Peyer's patch (tissue), 4 donors: ENCODE results near the gene RBM44. TPM values are rescaled to one million over a fixed set of nuclear protein-coding genes. Genes with fewer than 3 reads are reported as not detected.

ENCODE experiments used
- DNase-seq, 3 donors: peaks; one replicate each; pipeline ENCODE4 v3.0.0-alpha.2; 2017 to 2019
- H3K27ac ChIP-seq, 4 donors: fragments of 200-600 bp; sonication (generic); one replicate each; pipeline ENCODE4 v1.5.1; 2016 to 2019
- H3K27me3 ChIP-seq, 2 donors: fragments of 200-600 bp; sonication (generic); one replicate each; pipeline ENCODE4 v1.5.1; 2019
- H3K36me3 ChIP-seq, 3 donors: fragments of 200-600 bp; sonication (generic); one replicate each; pipeline ENCODE4 v1.5.1; 2016 to 2019
- H3K4me1 ChIP-seq, 4 donors: fragments of 200-600 bp; sonication (generic); one replicate each; pipeline ENCODE4 v1.5.1; 2016 to 2019
- H3K4me3 ChIP-seq, 4 donors: fragments of 200-600 bp; sonication (generic); 1 replicate in 3 of 4; 2 replicates in 1 of 4; pipeline ENCODE4 v1.5.1; 2016 to 2019; ENCODE audit warnings: mild to moderate bottlenecking in 1 of 4
- H3K9me3 ChIP-seq, 4 donors: fragments of 200-600 bp; sonication (generic); one replicate each; pipeline ENCODE4 v1.5.1; 2016 to 2019; ENCODE audit warnings: mild to moderate bottlenecking in 1 of 4
- POLR2A ChIP-seq, 2 donors: fragments of 450-650 bp; IDR thresholded peaks; one replicate each; pipeline ENCODE4 v1.5.1; 2017; ENCODE audit warnings: antibody characterized with exemption in 2 of 2, mild to moderate bottlenecking in 2 of 2, moderate library complexity in 2 of 2
- total RNA-seq, 4 donors: library from RNA; depleted of rRNA; stranded (reverse); fragments of >200 nt; gene quantifications; one replicate each; pipeline ENCODE4 v1.1.0, GENCODE V29; 2016
- TF ChIP-seq, protein P1 (sequence below), 6 experiments: fragments of 450-650 bp in 4 of 6; fragments of 200-600 bp in 2 of 6; sonication (generic) in 1 of 6; IDR thresholded peaks; one replicate each; pipeline ENCODE4 v1.5.1; 2017 to 2019; ENCODE audit warnings: antibody characterized with exemption in 6 of 6, mild to moderate bottlenecking in 3 of 6, moderate library complexity in 1 of 6

RBM44 gene
- total RNA-seq, 4 donors from 2014 or later, result 0.38 to 2.5 (median 1.4) TPM

DNA sequence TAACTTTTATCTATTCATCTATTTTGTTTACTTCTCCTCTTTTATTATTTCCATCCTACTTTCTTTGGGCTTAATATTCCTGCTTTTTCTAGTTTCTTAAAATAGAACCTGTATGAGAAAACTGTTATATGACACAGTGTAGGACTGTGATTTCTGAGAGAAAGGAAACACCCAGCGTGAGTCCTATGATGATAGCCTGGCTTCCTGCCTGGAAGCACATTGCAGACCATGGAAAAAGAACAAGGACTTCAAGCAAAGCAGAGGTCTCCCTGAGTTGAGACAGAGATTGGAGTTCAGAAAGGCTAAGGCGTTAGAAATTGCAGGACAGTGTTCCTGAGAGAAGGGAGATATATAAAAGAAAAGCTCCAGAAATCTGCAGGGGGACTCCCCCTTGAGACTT, 7.8 kb downstream of the RBM44 start:
- TF ChIP-seq, protein P1, sequence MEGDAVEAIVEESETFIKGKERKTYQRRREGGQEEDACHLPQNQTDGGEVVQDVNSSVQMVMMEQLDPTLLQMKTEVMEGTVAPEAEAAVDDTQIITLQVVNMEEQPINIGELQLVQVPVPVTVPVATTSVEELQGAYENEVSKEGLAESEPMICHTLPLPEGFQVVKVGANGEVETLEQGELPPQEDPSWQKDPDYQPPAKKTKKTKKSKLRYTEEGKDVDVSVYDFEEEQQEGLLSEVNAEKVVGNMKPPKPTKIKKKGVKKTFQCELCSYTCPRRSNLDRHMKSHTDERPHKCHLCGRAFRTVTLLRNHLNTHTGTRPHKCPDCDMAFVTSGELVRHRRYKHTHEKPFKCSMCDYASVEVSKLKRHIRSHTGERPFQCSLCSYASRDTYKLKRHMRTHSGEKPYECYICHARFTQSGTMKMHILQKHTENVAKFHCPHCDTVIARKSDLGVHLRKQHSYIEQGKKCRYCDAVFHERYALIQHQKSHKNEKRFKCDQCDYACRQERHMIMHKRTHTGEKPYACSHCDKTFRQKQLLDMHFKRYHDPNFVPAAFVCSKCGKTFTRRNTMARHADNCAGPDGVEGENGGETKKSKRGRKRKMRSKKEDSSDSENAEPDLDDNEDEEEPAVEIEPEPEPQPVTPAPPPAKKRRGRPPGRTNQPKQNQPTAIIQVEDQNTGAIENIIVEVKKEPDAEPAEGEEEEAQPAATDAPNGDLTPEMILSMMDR (IDR thresholded peaks at IDR 0.05), result no peak
- TF ChIP-seq POLR2A (IDR thresholded peaks at IDR 0.05), result no peak
- DNase-seq, result no peak
- Histone ChIP-seq H3K4me3 (no peak overlapping the region), H3K9me3 (no peaks in the 10 kb centered on the region), H3K27ac (no peak overlapping the region), H3K36me3 (no peaks in the 10 kb centered on the region), H3K27me3 (no peaks in the 10 kb centered on the region), H3K4me1 (no peaks in the 10 kb centered on the region)

DNA sequence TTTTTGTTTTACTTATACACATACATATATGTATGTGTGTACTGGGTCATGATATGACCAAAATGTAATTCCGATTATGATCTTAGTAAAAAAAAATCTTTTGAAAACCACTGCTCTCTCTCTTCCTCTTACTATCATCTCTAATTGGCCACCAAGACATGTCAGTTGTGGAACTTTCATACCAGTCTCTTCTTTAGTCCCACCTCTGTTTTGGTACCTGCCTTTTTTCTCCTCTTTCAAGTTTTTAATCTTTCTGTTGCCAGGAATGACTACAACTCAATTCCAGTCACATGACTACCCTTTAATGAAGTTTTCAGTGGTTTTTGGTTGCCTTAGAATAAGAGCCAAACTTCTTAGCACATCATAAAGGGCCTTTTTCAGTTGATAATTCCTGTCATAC, 17.1 kb downstream of the RBM44 start:
- H3K4me3 ChIP-seq, result no peak overlapping the region
- H3K27me3 ChIP-seq, result no peaks in the 10 kb centered on the region
- no peaks in the 10 kb centered on the region for H3K4me1 ChIP-seq
- no peaks in the 10 kb centered on the region for H3K36me3 ChIP-seq
- no peaks in the 10 kb centered on the region for H3K9me3 ChIP-seq
- DNase-seq, result no peak
- no peak for TF ChIP-seq POLR2A (IDR thresholded peaks at IDR 0.05)
- TF ChIP-seq, protein P1 (IDR thresholded peaks at IDR 0.05), result no peak
- H3K27ac ChIP-seq, result no peak overlapping the region

DNA sequence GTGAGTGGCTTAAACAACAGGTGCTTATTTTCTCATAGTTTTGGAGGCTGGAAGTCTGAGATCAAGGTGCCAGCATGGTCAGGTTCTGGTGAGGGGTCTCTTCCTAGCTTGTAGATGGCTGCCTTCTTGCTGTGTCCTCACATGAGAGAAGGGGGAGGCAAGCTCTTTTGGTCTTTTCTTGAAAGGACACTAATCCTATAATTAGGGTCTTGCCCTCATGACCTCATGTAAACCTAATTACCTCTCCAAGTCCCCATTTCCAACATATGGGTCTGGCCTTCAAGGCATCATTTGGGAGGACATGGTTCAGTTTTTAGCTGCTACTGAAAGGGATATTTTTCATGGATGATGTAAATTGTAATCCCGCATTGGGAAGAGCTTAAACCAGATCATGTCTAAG, 18.0 kb downstream of the RBM44 start:
- no peaks in the 10 kb centered on the region for H3K36me3 ChIP-seq
- H3K4me3 ChIP-seq, result no peak overlapping the region
- TF ChIP-seq POLR2A (IDR thresholded peaks at IDR 0.05), result no peak
- TF ChIP-seq, protein P1 (IDR thresholded peaks at IDR 0.05), result no peak
- H3K27ac ChIP-seq, result no peak overlapping the region
- H3K4me1 ChIP-seq, result no peaks in the 10 kb centered on the region
- no peak for DNase-seq
- H3K9me3 ChIP-seq, result no peaks in the 10 kb centered on the region
- no peaks in the 10 kb centered on the region for H3K27me3 ChIP-seq

DNA sequence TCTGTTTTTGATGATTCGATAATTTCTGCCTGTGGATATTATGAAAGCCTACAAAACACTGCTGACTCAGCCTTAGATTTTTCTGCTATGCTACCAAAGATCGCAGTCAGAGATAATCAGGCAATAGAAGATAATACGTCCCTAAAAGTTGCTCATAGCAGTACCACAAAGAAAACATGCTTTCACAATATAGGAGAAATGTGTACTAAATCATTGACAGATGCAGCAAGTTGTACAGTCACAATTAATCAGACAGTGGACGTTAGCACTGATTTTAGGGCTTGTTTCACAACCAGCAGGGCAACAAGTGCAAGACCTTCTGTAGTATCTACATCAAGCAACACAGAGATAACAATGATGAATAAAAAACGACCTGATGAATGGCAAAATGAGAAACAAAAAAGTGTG, 19.5 kb downstream of the RBM44 start:
- Histone ChIP-seq H3K4me1 (no peaks in the 10 kb centered on the region), H3K4me3 (no peak overlapping the region), H3K9me3 (no peaks in the 10 kb centered on the region), H3K36me3 (no peaks in the 10 kb centered on the region), H3K27ac (no peak overlapping the region), H3K27me3 (no peaks in the 10 kb centered on the region)
- no peak for DNase-seq
- TF ChIP-seq, protein P1 (IDR thresholded peaks at IDR 0.05), result no peak
- TF ChIP-seq POLR2A (IDR thresholded peaks at IDR 0.05), result no peak

DNA sequence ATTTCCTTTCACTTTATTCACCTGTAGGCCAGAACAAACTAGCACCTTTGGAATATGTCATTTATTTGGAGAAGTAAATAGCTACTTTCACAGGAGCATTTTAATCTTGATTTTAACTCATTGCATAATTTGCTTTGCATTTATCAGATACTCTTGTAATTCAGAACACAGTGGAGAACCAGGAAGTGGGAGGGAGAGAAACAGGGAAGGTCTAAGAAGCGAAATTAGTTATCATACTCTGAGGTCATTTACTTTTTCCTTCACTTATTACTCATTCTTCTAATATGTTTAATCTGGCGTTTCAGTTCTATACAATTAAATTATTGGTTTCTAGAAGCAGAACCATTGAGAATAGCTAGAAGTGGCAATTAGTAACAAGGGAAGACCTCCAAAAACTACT, 20.7 kb downstream of the RBM44 start:
- no peak for DNase-seq
- H3K9me3 ChIP-seq, result no peaks in the 10 kb centered on the region
- H3K4me3 ChIP-seq, result no peak overlapping the region
- TF ChIP-seq, protein P1 (IDR thresholded peaks at IDR 0.05), result no peak
- no peak for TF ChIP-seq POLR2A (IDR thresholded peaks at IDR 0.05)
- H3K4me1 ChIP-seq, result no peaks in the 10 kb centered on the region
- no peaks in the 10 kb centered on the region for H3K36me3 ChIP-seq
- H3K27ac ChIP-seq, result no peak overlapping the region
- H3K27me3 ChIP-seq, result no peaks in the 10 kb centered on the region

DNA sequence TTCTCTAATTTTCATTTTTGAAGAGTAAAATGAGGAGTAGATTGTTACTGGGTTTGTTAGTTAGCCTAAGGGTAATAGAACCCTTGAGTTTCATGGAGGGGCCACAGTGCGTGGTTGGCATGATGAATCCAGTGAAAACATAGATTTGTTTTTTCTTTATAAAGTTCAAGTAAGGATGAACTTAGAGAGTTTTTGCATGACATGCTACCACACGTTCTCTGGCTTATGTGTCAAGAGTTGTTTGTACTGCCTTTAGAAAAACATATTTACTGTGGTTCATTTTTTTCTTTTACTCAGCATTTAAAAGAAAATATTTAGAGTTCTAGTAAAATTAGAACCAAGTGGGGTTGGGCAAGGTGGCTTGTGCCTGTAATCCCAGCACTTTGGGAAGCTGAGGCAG, 21.8 kb downstream of the RBM44 start:
- Histone ChIP-seq H3K4me3 (no peak overlapping the region), H3K36me3 (no peaks in the 10 kb centered on the region), H3K4me1 (no peaks in the 10 kb centered on the region), H3K27me3 (no peaks in the 10 kb centered on the region), H3K9me3 (no peaks in the 10 kb centered on the region), H3K27ac (no peak overlapping the region)
- no peak for DNase-seq
- no peak for TF ChIP-seq POLR2A (IDR thresholded peaks at IDR 0.05)
- TF ChIP-seq, protein P1 (IDR thresholded peaks at IDR 0.05), result no peak
